ENCODE data around the gene SCUBE1.

The SCUBE1 gene

GRCh38 chr22:43310311-43310710 is 32.9 kb downstream of the SCUBE1 start:
- Mint-ChIP-seq H3K9me3 (no peaks in the 10 kb centered on the region), H3K36me3 (ENCODE audit: low read depth) (no peaks in the 10 kb centered on the region), H3K27ac (no peak overlapping the region), H3K27me3 (ENCODE audit: low read depth) (peaks cover 4% of the 10 kb centered on the region), H3K4me3 (no peak overlapping the region), H3K4me1 (ENCODE audit: low read depth) (no peaks in the 10 kb centered on the region)
- DNase-seq (ENCODE audit: low spot score): no peak

- Mint-ChIP-seq H3K27ac (no peak overlapping the region), H3K36me3 (ENCODE audit: low read depth) (no peaks in the 10 kb centered on the region), H3K9me3 (no peaks in the 10 kb centered on the region), H3K4me1 (ENCODE audit: low read depth) (no peaks in the 10 kb centered on the region), H3K4me3 (no peak overlapping the region), H3K27me3 (ENCODE audit: low read depth) (peaks cover 4% of the 10 kb centered on the region)
- DNase-seq (ENCODE audit: low spot score): no peak
Measured at GRCh38 chr22:43308836-43309235, 34.3 kb downstream of the SCUBE1 start.

GRCh38 chr22:43308060-43308830 is 34.9 kb downstream of the SCUBE1 start:
- Mint-ChIP-seq H3K27ac (no peak overlapping the region), H3K9me3 (no peaks in the 10 kb centered on the region), H3K4me1 (ENCODE audit: low read depth) (no peaks in the 10 kb centered on the region), H3K27me3 (ENCODE audit: low read depth) (peaks cover 4% of the 10 kb centered on the region), H3K36me3 (ENCODE audit: low read depth) (no peaks in the 10 kb centered on the region), H3K4me3 (no peak overlapping the region)
- DNase-seq (ENCODE audit: low spot score): no peak

- Mint-ChIP-seq H3K4me3 (no peak overlapping the region), H3K9me3 (no peaks in the 10 kb centered on the region), H3K36me3 (ENCODE audit: low read depth) (no peaks in the 10 kb centered on the region), H3K4me1 (ENCODE audit: low read depth) (no peaks in the 10 kb centered on the region), H3K27me3 (ENCODE audit: low read depth) (no peaks in the 10 kb centered on the region), H3K27ac (no peak overlapping the region)
- no peak for DNase-seq (ENCODE audit: low spot score)
Measured at GRCh38 chr22:43305806-43306205, 37.4 kb downstream of the SCUBE1 start.

GRCh38 chr22:43304831-43305590 is 38.2 kb downstream of the SCUBE1 start:
- Mint-ChIP-seq H3K27ac (no peak overlapping the region), H3K36me3 (ENCODE audit: low read depth) (no peaks in the 10 kb centered on the region), H3K9me3 (no peaks in the 10 kb centered on the region), H3K4me1 (ENCODE audit: low read depth) (no peaks in the 10 kb centered on the region), H3K27me3 (ENCODE audit: low read depth) (no peaks in the 10 kb centered on the region), H3K4me3 (no peak overlapping the region)
- no peak for DNase-seq (ENCODE audit: low spot score)

GRCh38 chr22:43303751-43304150 is 39.4 kb downstream of the SCUBE1 start:
- no peaks in the 10 kb centered on the region for H3K4me1 Mint-ChIP-seq (ENCODE audit: low read depth)
- no peaks in the 10 kb centered on the region for H3K36me3 Mint-ChIP-seq (ENCODE audit: low read depth)
- H3K9me3 Mint-ChIP-seq: no peaks in the 10 kb centered on the region
- no peak overlapping the region for H3K27ac Mint-ChIP-seq
- no peak for DNase-seq (ENCODE audit: low spot score)
- no peak overlapping the region for H3K4me3 Mint-ChIP-seq
- H3K27me3 Mint-ChIP-seq (ENCODE audit: low read depth): no peaks in the 10 kb centered on the region

- H3K9me3 Mint-ChIP-seq: no peaks in the 10 kb centered on the region
- H3K27me3 Mint-ChIP-seq (ENCODE audit: low read depth): no peaks in the 10 kb centered on the region
- no peaks in the 10 kb centered on the region for H3K36me3 Mint-ChIP-seq (ENCODE audit: low read depth)
Measured at GRCh38 chr22:43303166-43303565, 40.0 kb downstream of the SCUBE1 start.

GRCh38 chr22:43302531-43303041 is 40.6 kb downstream of the SCUBE1 start:
- no peaks in the 10 kb centered on the region for H3K27me3 Mint-ChIP-seq (ENCODE audit: low read depth)
- no peak overlapping the region for H3K4me3 Mint-ChIP-seq
- DNase-seq (ENCODE audit: low spot score): no peak
- no peaks in the 10 kb centered on the region for H3K9me3 Mint-ChIP-seq
- H3K36me3 Mint-ChIP-seq (ENCODE audit: low read depth): no peaks in the 10 kb centered on the region
- H3K27ac Mint-ChIP-seq: no peak overlapping the region
- H3K4me1 Mint-ChIP-seq (ENCODE audit: low read depth): no peaks in the 10 kb centered on the region

More at GRCh38 chr22:43303166-43303565, 40.0 kb downstream of the SCUBE1 start:
- no peaks in the 10 kb centered on the region for H3K4me1 Mint-ChIP-seq (ENCODE audit: low read depth)
- H3K4me3 Mint-ChIP-seq: no peak overlapping the region
- no peak for DNase-seq (ENCODE audit: low spot score)
- H3K27ac Mint-ChIP-seq: no peak overlapping the region

GRCh38 chr22:43301866-43302265 is 41.3 kb downstream of the SCUBE1 start:
- no peak overlapping the region for H3K27ac Mint-ChIP-seq
- DNase-seq (ENCODE audit: low spot score): no peak
- H3K9me3 Mint-ChIP-seq: no peaks in the 10 kb centered on the region
- H3K27me3 Mint-ChIP-seq (ENCODE audit: low read depth): no peaks in the 10 kb centered on the region
- H3K4me1 Mint-ChIP-seq (ENCODE audit: low read depth): no peaks in the 10 kb centered on the region
- no peaks in the 10 kb centered on the region for H3K36me3 Mint-ChIP-seq (ENCODE audit: low read depth)
- H3K4me3 Mint-ChIP-seq: no peak overlapping the region

- Mint-ChIP-seq H3K36me3 (ENCODE audit: low read depth) (no peaks in the 10 kb centered on the region), H3K9me3 (no peaks in the 10 kb centered on the region), H3K27ac (no peak overlapping the region), H3K4me1 (ENCODE audit: low read depth) (no peaks in the 10 kb centered on the region), H3K4me3 (no peak overlapping the region), H3K27me3 (ENCODE audit: low read depth) (no peaks in the 10 kb centered on the region)
- no peak for DNase-seq (ENCODE audit: low spot score)
Measured at GRCh38 chr22:43300891-43301676, 42.1 kb downstream of the SCUBE1 start.

- H3K36me3 Mint-ChIP-seq (ENCODE audit: low read depth): no peaks in the 10 kb centered on the region
- no peaks in the 10 kb centered on the region for H3K27me3 Mint-ChIP-seq (ENCODE audit: low read depth)
- no peak overlapping the region for H3K4me3 Mint-ChIP-seq
- no peaks in the 10 kb centered on the region for H3K9me3 Mint-ChIP-seq
- no peak overlapping the region for H3K27ac Mint-ChIP-seq
- H3K4me1 Mint-ChIP-seq (ENCODE audit: low read depth): no peaks in the 10 kb centered on the region
- no peak for DNase-seq (ENCODE audit: low spot score)
Measured at GRCh38 chr22:43299736-43300135, 43.4 kb downstream of the SCUBE1 start.

GRCh38 chr22:43298062-43298801 is 44.9 kb downstream of the SCUBE1 start:
- no peaks in the 10 kb centered on the region for H3K9me3 Mint-ChIP-seq
- no peak overlapping the region for H3K4me3 Mint-ChIP-seq
- H3K27ac Mint-ChIP-seq: no peak overlapping the region
- H3K36me3 Mint-ChIP-seq (ENCODE audit: low read depth): no peaks in the 10 kb centered on the region
- H3K27me3 Mint-ChIP-seq (ENCODE audit: low read depth): no peaks in the 10 kb centered on the region
- no peaks in the 10 kb centered on the region for H3K4me1 Mint-ChIP-seq (ENCODE audit: low read depth)
- DNase-seq (ENCODE audit: low spot score): no peak

GRCh38 chr22:43297270-43298061 is 45.7 kb downstream of the SCUBE1 start:
- Mint-ChIP-seq H3K27ac (no peak overlapping the region), H3K36me3 (ENCODE audit: low read depth) (no peaks in the 10 kb centered on the region), H3K9me3 (no peaks in the 10 kb centered on the region), H3K4me1 (ENCODE audit: low read depth) (no peaks in the 10 kb centered on the region), H3K4me3 (no peak overlapping the region), H3K27me3 (ENCODE audit: low read depth) (no peaks in the 10 kb centered on the region)
- no peak for DNase-seq (ENCODE audit: low spot score)

All from T-helper 2 cell treated with Interferon-gamma antibody and Interleukin-4, amounts not matched to agents 5 μg/mL and 100 μg/mL, for 36 hours (primary cell).